ENCODE results near the gene DIS3. TPM values are rescaled to one million over a fixed set of nuclear protein-coding genes. Genes with fewer than 3 reads are reported as not detected.

DIS3 gene
- total RNA-seq, 4 donors from 2014 or later: 16.4 to 32.8 (median 26.9) TPM

DNA sequence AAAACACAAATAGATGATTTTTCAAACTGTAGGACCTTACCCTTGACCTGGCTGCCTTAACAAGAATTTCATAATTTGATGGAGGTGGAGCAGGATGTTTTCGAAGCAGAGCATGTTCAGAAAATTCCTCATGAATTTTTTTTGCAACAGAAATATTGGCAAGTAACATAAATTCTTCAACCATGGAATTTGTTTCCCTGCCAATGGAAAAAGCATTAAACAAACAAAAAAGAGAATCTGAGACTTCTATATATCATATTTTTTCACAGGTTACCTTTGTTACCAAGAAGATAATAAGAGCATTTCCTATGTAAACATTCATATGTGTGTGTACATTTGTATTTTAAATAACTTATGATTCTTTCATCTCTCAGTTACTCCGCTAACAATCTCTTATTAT lies 18.3 kb downstream of the DIS3 start:
- H3K27ac ChIP-seq: no peak overlapping the region
- H3K4me1 ChIP-seq: peaks cover 0 to 9% (median 0%) of the 10 kb centered on the region in 3 donors
- no peaks in the 10 kb centered on the region for H3K9me3 ChIP-seq
- peaks cover 34 to 100% of the 10 kb centered on the region in 2 donors for H3K36me3 ChIP-seq
- no peak overlapping the region for H3K4me3 ChIP-seq
- 41 to 49% methylated on average over 2 of the region's 2 CpGs for WGBS, 2 donors (ENCODE audit: low coverage in 1 of 2)
- ATAC-seq: no peak
- no peaks in the 10 kb centered on the region for H3K27me3 ChIP-seq
- TF ChIP-seq POLR2A (IDR thresholded peaks at IDR 0.05) (no peak), EP300 (IDR thresholded peaks at IDR 0.05) (no peak), POLR2AphosphoS5 (IDR thresholded peaks at IDR 0.05) (no peak)
- TF ChIP-seq, protein P1, sequence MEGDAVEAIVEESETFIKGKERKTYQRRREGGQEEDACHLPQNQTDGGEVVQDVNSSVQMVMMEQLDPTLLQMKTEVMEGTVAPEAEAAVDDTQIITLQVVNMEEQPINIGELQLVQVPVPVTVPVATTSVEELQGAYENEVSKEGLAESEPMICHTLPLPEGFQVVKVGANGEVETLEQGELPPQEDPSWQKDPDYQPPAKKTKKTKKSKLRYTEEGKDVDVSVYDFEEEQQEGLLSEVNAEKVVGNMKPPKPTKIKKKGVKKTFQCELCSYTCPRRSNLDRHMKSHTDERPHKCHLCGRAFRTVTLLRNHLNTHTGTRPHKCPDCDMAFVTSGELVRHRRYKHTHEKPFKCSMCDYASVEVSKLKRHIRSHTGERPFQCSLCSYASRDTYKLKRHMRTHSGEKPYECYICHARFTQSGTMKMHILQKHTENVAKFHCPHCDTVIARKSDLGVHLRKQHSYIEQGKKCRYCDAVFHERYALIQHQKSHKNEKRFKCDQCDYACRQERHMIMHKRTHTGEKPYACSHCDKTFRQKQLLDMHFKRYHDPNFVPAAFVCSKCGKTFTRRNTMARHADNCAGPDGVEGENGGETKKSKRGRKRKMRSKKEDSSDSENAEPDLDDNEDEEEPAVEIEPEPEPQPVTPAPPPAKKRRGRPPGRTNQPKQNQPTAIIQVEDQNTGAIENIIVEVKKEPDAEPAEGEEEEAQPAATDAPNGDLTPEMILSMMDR (IDR thresholded peaks at IDR 0.05): no peak

DNA sequence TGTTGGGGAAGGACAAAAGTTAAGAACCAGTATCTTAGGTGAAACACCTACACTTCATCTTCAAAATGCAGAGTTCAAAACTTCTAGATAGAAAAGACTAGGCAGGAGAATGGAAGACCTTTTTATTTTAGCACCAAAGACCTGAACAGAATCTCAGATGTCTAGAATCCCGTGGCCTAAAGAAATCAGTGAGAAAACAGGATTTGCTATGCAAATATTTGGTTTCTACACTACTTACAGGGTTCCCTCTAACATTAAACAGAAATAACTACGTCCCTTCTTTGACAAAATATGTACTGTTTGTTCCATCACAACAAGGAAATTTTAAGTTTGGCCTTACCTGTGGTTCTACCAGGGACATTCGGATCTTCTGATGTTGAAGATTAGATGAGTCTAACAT lies 21.5 kb downstream of the DIS3 start:
- Histone ChIP-seq H3K4me3 (no peak overlapping the region), H3K36me3 (peaks cover 26 to 97% of the 10 kb centered on the region in 2 donors), H3K27me3 (no peaks in the 10 kb centered on the region), H3K9me3 (no peaks in the 10 kb centered on the region), H3K4me1 (peaks cover 0 to 9% (median 0%) of the 10 kb centered on the region in 3 donors), H3K27ac (no peak overlapping the region)
- 89 to 96% methylated on average over 3 of the region's 3 CpGs for WGBS, 2 donors (ENCODE audit: low coverage in 1 of 2)
- ATAC-seq: no peak
- TF ChIP-seq POLR2AphosphoS5 (IDR thresholded peaks at IDR 0.05): no peak
- TF ChIP-seq, protein P1 (IDR thresholded peaks at IDR 0.05): no peak
- no peak for TF ChIP-seq EP300 (IDR thresholded peaks at IDR 0.05)
- TF ChIP-seq POLR2A (IDR thresholded peaks at IDR 0.05): no peak

DNA sequence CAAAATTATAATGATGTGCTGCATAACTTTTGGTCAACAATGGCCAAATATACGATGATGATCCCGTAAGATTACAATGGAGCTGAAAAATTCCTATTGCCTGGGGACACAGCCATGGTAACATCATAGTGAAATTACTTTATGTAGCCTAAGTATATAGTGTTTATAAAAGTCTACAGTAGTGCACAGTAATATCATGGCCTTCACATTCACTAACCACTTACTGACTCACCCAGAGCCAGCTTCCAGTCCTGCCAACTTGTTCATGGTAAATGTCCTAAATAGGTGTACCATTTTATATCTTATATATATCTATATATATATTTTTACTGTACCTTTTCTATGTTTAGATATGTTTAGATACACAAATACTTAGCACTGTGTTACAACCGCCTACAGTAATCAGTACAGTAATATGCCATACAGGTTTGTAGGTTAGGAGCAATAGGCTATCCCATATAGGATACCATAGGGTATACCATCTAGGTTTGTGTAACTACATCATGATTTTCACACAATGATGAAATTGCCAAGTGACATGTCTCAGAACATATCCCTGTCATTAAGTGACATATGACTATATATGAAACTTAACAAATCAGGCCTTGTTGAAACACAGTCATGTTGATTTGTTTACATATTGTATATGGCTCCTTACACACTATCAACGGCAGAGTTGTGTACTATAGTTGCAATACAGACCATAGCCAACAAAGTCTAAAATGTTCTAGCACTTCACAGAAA lies 23.7 kb downstream of the DIS3 start:
- Histone ChIP-seq H3K36me3 (peaks cover 20 to 97% of the 10 kb centered on the region in 2 donors), H3K27ac (no peak overlapping the region), H3K9me3 (no peaks in the 10 kb centered on the region), H3K4me3 (no peak overlapping the region), H3K27me3 (no peaks in the 10 kb centered on the region), H3K4me1 (no peaks in the 10 kb centered on the region)
- 44 to 69% methylated on average over 2 to 4 of the region's 4 CpGs for WGBS, 2 donors (ENCODE audit: low coverage in 1 of 2)
- no peak for TF ChIP-seq EP300 (IDR thresholded peaks at IDR 0.05)
- TF ChIP-seq POLR2AphosphoS5 (IDR thresholded peaks at IDR 0.05): no peak
- TF ChIP-seq, protein P1 (IDR thresholded peaks at IDR 0.05): no peak
- no peak for TF ChIP-seq POLR2A (IDR thresholded peaks at IDR 0.05)
- no peak for ATAC-seq

DNA sequence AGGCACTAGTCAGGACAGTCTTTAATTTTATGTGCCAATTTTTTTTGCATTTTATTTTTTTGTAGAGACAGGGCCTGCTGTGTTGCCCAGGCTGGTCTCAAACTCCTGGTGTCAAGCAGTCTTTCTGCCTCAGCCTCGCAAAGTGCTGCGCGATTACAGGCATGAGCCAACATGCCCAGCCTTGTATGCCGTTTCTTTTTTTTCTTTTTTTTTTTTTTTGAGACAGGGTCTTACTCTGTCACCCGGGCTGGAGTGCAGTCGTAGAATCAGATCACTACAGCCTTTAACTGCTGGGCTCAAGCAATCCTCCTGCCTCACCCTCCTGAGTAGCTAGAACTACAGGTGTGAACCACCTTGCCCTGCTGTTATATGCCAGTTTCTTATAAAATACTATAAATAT lies 27.6 kb downstream of the DIS3 start:
- Histone ChIP-seq H3K4me3 (no peak overlapping the region), H3K36me3 (peaks cover 9 to 86% of the 10 kb centered on the region in 2 donors), H3K4me1 (no peaks in the 10 kb centered on the region), H3K9me3 (no peaks in the 10 kb centered on the region), H3K27me3 (no peaks in the 10 kb centered on the region), H3K27ac (no peak overlapping the region)
- 40 to 76% methylated on average over 1 to 5 of the region's 6 CpGs for WGBS, 2 donors (ENCODE audit: low coverage in 1 of 2)
- no peak for ATAC-seq
- TF ChIP-seq, protein P1 (IDR thresholded peaks at IDR 0.05): no peak
- TF ChIP-seq POLR2A (IDR thresholded peaks at IDR 0.05): no peak
- no peak for TF ChIP-seq POLR2AphosphoS5 (IDR thresholded peaks at IDR 0.05)
- no peak for TF ChIP-seq EP300 (IDR thresholded peaks at IDR 0.05)

DNA sequence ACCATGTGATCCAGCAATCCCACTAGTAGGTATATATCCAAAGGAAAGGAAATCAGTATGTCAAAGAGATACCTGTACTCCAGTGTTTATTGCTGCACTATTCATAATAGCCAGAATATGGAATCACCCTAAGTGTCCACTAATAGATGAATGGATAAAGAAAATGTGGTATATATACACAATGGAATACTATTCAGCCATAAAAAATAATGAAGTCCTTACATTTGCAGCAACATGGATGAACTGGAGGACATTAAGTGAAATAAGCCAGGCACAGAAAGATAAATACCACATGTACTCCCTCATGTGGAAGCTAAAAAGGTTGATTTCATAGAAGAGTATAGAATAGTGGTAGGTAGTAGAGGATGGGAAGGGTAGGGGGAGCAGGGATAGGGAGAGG lies 30.5 kb downstream of the DIS3 start:
- no peak overlapping the region for H3K4me3 ChIP-seq
- H3K27ac ChIP-seq: no peak overlapping the region
- H3K9me3 ChIP-seq: no peaks in the 10 kb centered on the region
- H3K36me3 ChIP-seq: peaks cover 0 to 77% of the 10 kb centered on the region in 2 donors
- no peaks in the 10 kb centered on the region for H3K4me1 ChIP-seq
- TF ChIP-seq EP300 (IDR thresholded peaks at IDR 0.05) (no peak), POLR2AphosphoS5 (IDR thresholded peaks at IDR 0.05) (no peak), POLR2A (IDR thresholded peaks at IDR 0.05) (no peak)
- TF ChIP-seq, protein P1 (IDR thresholded peaks at IDR 0.05): no peak
- no peaks in the 10 kb centered on the region for H3K27me3 ChIP-seq
- no peak for ATAC-seq
